Neural progenitor cell (in vitro differentiated cells): ENCODE results near the gene FBXL13.

Source experiments
- EZH2 ChIP-seq: fragments of 200-600 bp; sonication (generic); IDR thresholded peaks from 2 replicates; pipeline ENCODE4 v1.6.1; 2017; ENCODE audit warnings: antibody characterized with exemption, mild to moderate bottlenecking, moderate library complexity
- TF ChIP-seq, protein P1 (sequence below): fragments of 200-600 bp; sonication (generic); IDR thresholded peaks from 2 replicates; pipeline ENCODE4 v1.5.1; 2017; ENCODE audit warnings: antibody characterized with exemption, mild to moderate bottlenecking

DNA sequence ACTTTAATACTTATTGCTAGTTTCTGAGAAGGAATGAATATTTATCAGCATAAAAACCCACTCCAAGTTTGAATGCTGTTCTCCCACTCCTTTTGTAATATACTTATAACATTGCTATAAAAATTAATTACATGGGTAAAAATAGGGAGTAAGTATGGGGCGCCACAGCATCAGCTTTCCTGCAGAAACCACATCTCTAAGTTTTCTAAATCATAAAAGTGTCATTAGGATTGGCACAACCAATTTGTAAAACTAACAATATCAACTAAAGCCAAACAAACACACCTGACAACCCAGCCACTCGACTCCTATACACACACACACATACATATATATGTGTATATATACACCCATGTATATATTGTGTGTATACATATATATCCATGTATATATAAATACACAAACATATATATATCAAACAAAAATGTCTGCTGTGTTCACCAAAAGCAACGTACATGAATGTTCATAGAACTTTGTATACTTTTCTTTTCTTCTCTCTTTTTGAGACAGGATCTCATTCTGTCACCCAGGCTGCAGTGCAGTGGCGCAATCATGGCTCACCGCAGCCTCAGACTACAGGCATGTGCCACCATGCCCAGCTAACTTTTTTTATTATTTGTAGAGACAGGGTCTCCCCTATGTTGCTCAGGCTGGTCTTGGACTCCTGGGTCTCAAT, 176.6 kb downstream of the FBXL13 start:
- TF ChIP-seq, protein P1, sequence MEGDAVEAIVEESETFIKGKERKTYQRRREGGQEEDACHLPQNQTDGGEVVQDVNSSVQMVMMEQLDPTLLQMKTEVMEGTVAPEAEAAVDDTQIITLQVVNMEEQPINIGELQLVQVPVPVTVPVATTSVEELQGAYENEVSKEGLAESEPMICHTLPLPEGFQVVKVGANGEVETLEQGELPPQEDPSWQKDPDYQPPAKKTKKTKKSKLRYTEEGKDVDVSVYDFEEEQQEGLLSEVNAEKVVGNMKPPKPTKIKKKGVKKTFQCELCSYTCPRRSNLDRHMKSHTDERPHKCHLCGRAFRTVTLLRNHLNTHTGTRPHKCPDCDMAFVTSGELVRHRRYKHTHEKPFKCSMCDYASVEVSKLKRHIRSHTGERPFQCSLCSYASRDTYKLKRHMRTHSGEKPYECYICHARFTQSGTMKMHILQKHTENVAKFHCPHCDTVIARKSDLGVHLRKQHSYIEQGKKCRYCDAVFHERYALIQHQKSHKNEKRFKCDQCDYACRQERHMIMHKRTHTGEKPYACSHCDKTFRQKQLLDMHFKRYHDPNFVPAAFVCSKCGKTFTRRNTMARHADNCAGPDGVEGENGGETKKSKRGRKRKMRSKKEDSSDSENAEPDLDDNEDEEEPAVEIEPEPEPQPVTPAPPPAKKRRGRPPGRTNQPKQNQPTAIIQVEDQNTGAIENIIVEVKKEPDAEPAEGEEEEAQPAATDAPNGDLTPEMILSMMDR = no peak
- TF ChIP-seq EZH2 = no peak
